Peyer's patch (tissue), 4 donors: ENCODE results near the gene CXorf58.

Experiments
- POLR2A ChIP-seq, 2 donors: fragments of 450-650 bp; IDR thresholded peaks; one replicate each; pipeline ENCODE4 v1.5.1; 2017; ENCODE audit warnings: antibody characterized with exemption in 2 of 2, mild to moderate bottlenecking in 2 of 2, moderate library complexity in 2 of 2
- TF ChIP-seq, protein P1 (sequence below), 6 experiments: fragments of 450-650 bp in 4 of 6; fragments of 200-600 bp in 2 of 6; sonication (generic) in 1 of 6; IDR thresholded peaks; one replicate each; pipeline ENCODE4 v1.5.1; 2017 to 2019; ENCODE audit warnings: antibody characterized with exemption in 6 of 6, mild to moderate bottlenecking in 3 of 6, moderate library complexity in 1 of 6

DNA sequence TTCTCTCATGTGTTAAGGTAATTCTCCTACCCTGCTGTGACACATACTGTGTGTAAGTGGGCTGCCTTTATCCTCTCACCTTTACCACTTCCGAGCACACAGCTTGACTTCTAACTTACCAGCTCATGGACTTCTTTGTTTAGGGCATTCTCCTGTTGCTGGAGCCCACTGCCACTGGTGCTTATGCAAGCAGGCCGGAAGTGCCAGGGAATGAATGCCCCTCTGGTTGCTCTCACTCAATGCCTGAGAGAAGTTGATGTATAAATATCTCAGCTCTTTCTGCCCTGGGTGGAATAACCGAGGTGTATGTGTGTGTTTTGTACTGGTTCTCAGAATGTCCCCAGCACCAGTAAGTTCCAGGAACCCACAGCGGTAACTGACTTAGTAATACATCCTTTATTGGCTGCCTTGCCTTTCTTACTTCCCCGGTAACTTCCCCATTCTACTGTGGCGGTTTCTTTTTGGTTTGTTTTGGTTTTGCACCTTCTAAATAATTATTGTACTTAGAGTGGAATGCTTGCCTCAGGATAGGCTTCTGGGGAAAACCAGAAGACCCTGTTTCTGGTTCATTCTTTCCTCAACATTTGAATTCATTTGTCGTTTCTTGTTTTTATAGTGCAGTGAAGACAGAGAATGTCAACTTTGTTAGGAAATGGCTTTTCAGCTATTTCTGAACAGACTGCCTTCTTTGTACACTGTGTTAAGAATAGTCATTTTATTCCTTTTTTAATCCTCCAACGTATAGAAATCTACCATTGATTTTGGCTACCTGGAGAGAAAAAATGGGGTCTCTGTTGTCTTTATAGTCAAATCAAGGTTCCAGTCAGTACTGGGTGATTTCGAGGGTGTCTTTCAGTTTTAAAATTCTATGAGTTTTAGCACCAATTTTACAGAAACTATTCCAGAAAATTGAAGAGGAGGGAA, 45.4 kb downstream of the CXorf58 start:
- TF ChIP-seq, protein P1, sequence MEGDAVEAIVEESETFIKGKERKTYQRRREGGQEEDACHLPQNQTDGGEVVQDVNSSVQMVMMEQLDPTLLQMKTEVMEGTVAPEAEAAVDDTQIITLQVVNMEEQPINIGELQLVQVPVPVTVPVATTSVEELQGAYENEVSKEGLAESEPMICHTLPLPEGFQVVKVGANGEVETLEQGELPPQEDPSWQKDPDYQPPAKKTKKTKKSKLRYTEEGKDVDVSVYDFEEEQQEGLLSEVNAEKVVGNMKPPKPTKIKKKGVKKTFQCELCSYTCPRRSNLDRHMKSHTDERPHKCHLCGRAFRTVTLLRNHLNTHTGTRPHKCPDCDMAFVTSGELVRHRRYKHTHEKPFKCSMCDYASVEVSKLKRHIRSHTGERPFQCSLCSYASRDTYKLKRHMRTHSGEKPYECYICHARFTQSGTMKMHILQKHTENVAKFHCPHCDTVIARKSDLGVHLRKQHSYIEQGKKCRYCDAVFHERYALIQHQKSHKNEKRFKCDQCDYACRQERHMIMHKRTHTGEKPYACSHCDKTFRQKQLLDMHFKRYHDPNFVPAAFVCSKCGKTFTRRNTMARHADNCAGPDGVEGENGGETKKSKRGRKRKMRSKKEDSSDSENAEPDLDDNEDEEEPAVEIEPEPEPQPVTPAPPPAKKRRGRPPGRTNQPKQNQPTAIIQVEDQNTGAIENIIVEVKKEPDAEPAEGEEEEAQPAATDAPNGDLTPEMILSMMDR (IDR thresholded peaks at IDR 0.05), result no peak
- no peak for TF ChIP-seq POLR2A (IDR thresholded peaks at IDR 0.05)
